ENCODE results near the gene GPR146. TPM values are rescaled to one million over a fixed set of nuclear protein-coding genes. Genes with fewer than 3 reads are reported as not detected.

The GPR146 gene
- polyA plus RNA-seq, 3 donors = 2.6 to 4.5 (median 3.0) TPM

GRCh38 chr7:1056785-1057410 is 12.6 kb downstream of the GPR146 start:
- DNase-seq (ENCODE audit: low read depth in 3 of 3, low spot score in 2 of 3) = no peak

- DNase-seq (ENCODE audit: low read depth in 3 of 3, low spot score in 2 of 3) = no peak
These were observed 13.3 kb downstream of the GPR146 start for GRCh38 chr7:1057416-1058291.

- DNase-seq (ENCODE audit: low read depth in 3 of 3, low spot score in 2 of 3) = no peak
These were observed 14.0 kb downstream of the GPR146 start for GRCh38 chr7:1058311-1058710.

GRCh38 chr7:1058821-1059199 is 14.5 kb downstream of the GPR146 start:
- DNase-seq (ENCODE audit: low read depth in 3 of 3, low spot score in 2 of 3) = no peak

GRCh38 chr7:1059200-1060091 is 15.1 kb downstream of the GPR146 start:
- no peak for DNase-seq (ENCODE audit: low read depth in 3 of 3, low spot score in 2 of 3)

- DNase-seq (ENCODE audit: low read depth in 3 of 3, low spot score in 2 of 3) = no peak
These were observed 16.1 kb downstream of the GPR146 start for GRCh38 chr7:1060315-1061072.

GRCh38 chr7:1061180-1061579 is 16.8 kb downstream of the GPR146 start:
- DNase-seq (ENCODE audit: low read depth in 3 of 3, low spot score in 2 of 3) = no peak

GRCh38 chr7:1062296-1063294 is 18.2 kb downstream of the GPR146 start:
- no peak for DNase-seq (ENCODE audit: low read depth in 3 of 3, low spot score in 2 of 3)

- no peak for DNase-seq (ENCODE audit: low read depth in 3 of 3, low spot score in 2 of 3)
These were observed 19.0 kb downstream of the GPR146 start for GRCh38 chr7:1063361-1063760.

GRCh38 chr7:1064581-1064980 is 20.2 kb downstream of the GPR146 start:
- no peak for DNase-seq (ENCODE audit: low read depth in 3 of 3, low spot score in 2 of 3)

- no peak for DNase-seq (ENCODE audit: low read depth in 3 of 3, low spot score in 2 of 3)
These were observed 20.9 kb downstream of the GPR146 start for GRCh38 chr7:1065263-1065584.

- no peak for DNase-seq (ENCODE audit: low read depth in 3 of 3, low spot score in 2 of 3)
These were observed 21.4 kb downstream of the GPR146 start for GRCh38 chr7:1065585-1066241.

- DNase-seq (ENCODE audit: low read depth in 3 of 3, low spot score in 2 of 3) = no peak
These were observed 21.9 kb downstream of the GPR146 start for GRCh38 chr7:1066242-1066588.

- DNase-seq (ENCODE audit: low read depth in 3 of 3, low spot score in 2 of 3) = no peak
These were observed 23.7 kb downstream of the GPR146 start for GRCh38 chr7:1068013-1068412.

GRCh38 chr7:1068619-1069018 is 24.3 kb downstream of the GPR146 start:
- DNase-seq (ENCODE audit: low read depth in 3 of 3, low spot score in 2 of 3) = no peak

- DNase-seq (ENCODE audit: low read depth in 3 of 3, low spot score in 2 of 3) = no peak
These were observed 26.2 kb downstream of the GPR146 start for GRCh38 chr7:1070544-1071011.

- no peak for DNase-seq (ENCODE audit: low read depth in 3 of 3, low spot score in 2 of 3)
These were observed 27.4 kb downstream of the GPR146 start for GRCh38 chr7:1071731-1072254.

GRCh38 chr7:1073142-1073977 is 29.0 kb downstream of the GPR146 start:
- no peak for DNase-seq (ENCODE audit: low read depth in 3 of 3, low spot score in 2 of 3)

All from right renal cortex interstitium (tissue), 3 donors.